Measurements from ENCODE around the gene CAMK2D. TPM values are rescaled to one million over a fixed set of nuclear protein-coding genes. Genes with fewer than 3 reads are reported as not detected.

The CAMK2D gene
- total RNA-seq, 2 experiments from 2014 or later: 29.9 to 32.9 TPM

DNA sequence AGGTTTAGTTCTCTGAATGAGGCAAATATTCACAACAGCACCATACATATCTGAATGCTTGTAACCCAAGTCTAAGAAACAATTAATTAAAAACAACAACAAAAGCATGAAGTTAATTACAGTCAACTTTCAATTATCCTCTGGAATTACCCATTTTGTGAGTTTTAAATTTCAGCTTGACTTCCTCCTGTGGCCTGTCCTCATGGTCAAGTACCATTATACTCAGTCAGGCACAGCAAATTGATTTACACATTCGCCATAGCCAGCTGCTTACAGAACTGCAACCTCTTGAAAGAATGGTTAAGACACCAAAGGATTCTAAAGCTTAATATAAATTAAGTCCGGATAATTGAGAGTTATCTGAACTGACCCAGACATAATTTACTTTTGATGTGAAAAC, 306.5 kb downstream of the CAMK2D start:
- CTCF ChIA-PET: no interaction called here
- Histone ChIP-seq H3K36me3 (ENCODE audit: insufficient read depth, low read length) (peaks cover 36% of the 10 kb centered on the region), H3K4me3 (ENCODE audit: low read length) (no peak overlapping the region), H3K27me3 (ENCODE audit: control insufficient read depth in 1 of 2, insufficient read depth in 2 of 2, low read length in 2 of 2) (no peaks in the 10 kb centered on the region), H3K27ac (ENCODE audit: low read depth in 1 of 2, low read length in 2 of 2) (no peak overlapping the region), H3K4me1 (ENCODE audit: insufficient read depth, low read length) (no peaks in the 10 kb centered on the region), H3K9me3 (ENCODE audit: control insufficient read depth in 1 of 2, insufficient read depth in 1 of 2, low read length in 2 of 2) (no peaks in the 10 kb centered on the region)
- intact Hi-C loops (cut with DNase I, micrococcal nuclease): no loop called here
- Mint-ChIP-seq H3K4me1 (ENCODE audit: low read depth) (no peaks in the 10 kb centered on the region), H3K36me3 (ENCODE audit: low read depth) (peaks cover 63% of the 10 kb centered on the region), H3K27ac (no peak overlapping the region), H3K4me3 (no peak overlapping the region), H3K27me3 (no peaks in the 10 kb centered on the region), H3K9me3 (no peaks in the 10 kb centered on the region)
- DNase-seq: no peak
- ATAC-seq (ENCODE audit: poor library complexity): no peak
- POLR2A ChIA-PET: no interaction called here
- no peak for TF ChIP-seq CTCF (IDR thresholded peaks at IDR 0.05)

GRCh38 chr4:113452868-113453620, 308.5 kb downstream of the CAMK2D start:
- ChIA-PET POLR2A (no interaction called here), CTCF (interaction anchor here (0.7 kb wide), 1 partner anchor 571 kb away, joined by 3 read pairs; no protein-coding TSS in a partner anchor)
- ATAC-seq (ENCODE audit: poor library complexity) (no peak), DNase-seq (no peak)
- Histone ChIP-seq H3K27ac (ENCODE audit: low read depth in 1 of 2, low read length in 2 of 2) (no peak overlapping the region), H3K27me3 (ENCODE audit: control insufficient read depth in 1 of 2, insufficient read depth in 2 of 2, low read length in 2 of 2) (no peaks in the 10 kb centered on the region), H3K36me3 (ENCODE audit: insufficient read depth, low read length) (peaks cover 24% of the 10 kb centered on the region), H3K4me1 (ENCODE audit: insufficient read depth, low read length) (no peaks in the 10 kb centered on the region), H3K9me3 (ENCODE audit: control insufficient read depth in 1 of 2, insufficient read depth in 1 of 2, low read length in 2 of 2) (no peaks in the 10 kb centered on the region), H3K4me3 (ENCODE audit: low read length) (no peak overlapping the region)
- Mint-ChIP-seq H3K4me3 (no peak overlapping the region), H3K27ac (no peak overlapping the region), H3K4me1 (ENCODE audit: low read depth) (no peaks in the 10 kb centered on the region), H3K36me3 (ENCODE audit: low read depth) (peaks cover 48% of the 10 kb centered on the region), H3K9me3 (no peaks in the 10 kb centered on the region), H3K27me3 (no peaks in the 10 kb centered on the region)
- intact Hi-C loops (cut with DNase I, micrococcal nuclease): no loop called here
- TF ChIP-seq CTCF (IDR thresholded peaks at IDR 0.05): no peak

DNA sequence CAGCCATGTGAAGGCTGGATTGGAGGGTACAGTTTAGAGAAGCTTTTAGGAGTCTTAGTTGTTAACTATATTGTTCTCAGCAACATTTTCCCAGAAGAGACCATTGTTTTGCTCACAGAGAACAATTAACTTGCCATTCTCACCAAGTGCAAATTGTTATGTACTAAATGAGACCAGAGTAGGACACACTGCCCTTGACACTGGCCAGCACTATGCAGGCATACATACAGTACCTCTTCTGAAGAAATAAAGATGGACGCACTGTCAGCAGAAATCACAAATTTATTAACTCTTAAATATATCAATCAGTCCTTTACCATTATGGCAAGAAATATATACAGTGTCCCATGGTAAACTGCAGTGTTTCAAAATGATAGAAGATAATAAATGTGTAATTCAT, 309.4 kb downstream of the CAMK2D start:
- H3K9me3 ChIP-seq (ENCODE audit: control insufficient read depth in 1 of 2, insufficient read depth in 1 of 2, low read length in 2 of 2): peaks cover 0 to under 1% of the 10 kb centered on the region in 2 experiments
- Mint-ChIP-seq H3K27ac (no peak overlapping the region), H3K4me3 (no peak overlapping the region), H3K27me3 (no peaks in the 10 kb centered on the region), H3K4me1 (ENCODE audit: low read depth) (no peaks in the 10 kb centered on the region), H3K9me3 (no peaks in the 10 kb centered on the region), H3K36me3 (ENCODE audit: low read depth) (peaks cover 39% of the 10 kb centered on the region)
- ChIA-PET CTCF (no interaction called here), POLR2A (no interaction called here)
- TF ChIP-seq CTCF (IDR thresholded peaks at IDR 0.05): no peak
- H3K4me1 ChIP-seq (ENCODE audit: insufficient read depth, low read length): no peaks in the 10 kb centered on the region
- H3K36me3 ChIP-seq (ENCODE audit: insufficient read depth, low read length): peaks cover 17% of the 10 kb centered on the region
- DNase-seq (no peak), ATAC-seq (ENCODE audit: poor library complexity) (no peak)
- intact Hi-C loops (cut with DNase I, micrococcal nuclease): no loop called here
- H3K27me3 ChIP-seq (ENCODE audit: control insufficient read depth in 1 of 2, insufficient read depth in 2 of 2, low read length in 2 of 2): no peaks in the 10 kb centered on the region
- no peak overlapping the region for H3K4me3 ChIP-seq (ENCODE audit: low read length)
- no peak overlapping the region for H3K27ac ChIP-seq (ENCODE audit: low read depth in 1 of 2, low read length in 2 of 2)

Data from CD4-positive, alpha-beta T cell (primary cell).